Measurements from ENCODE around the gene GNAL. TPM values are rescaled to one million over a fixed set of nuclear protein-coding genes. Genes with fewer than 3 reads are reported as not detected.

The GNAL gene
- total and polyA plus RNA-seq, 4 donors, result 0.15 to 0.92 (median 0.72) TPM

- Histone ChIP-seq H3K27me3 (ENCODE audit: control insufficient read depth in 4 of 4, insufficient read depth in 4 of 4, low read length in 3 of 4) (no peaks in the 10 kb centered on the region), H3K27ac (ENCODE audit: low read depth in 1 of 2, low read length in 2 of 2) (no peak overlapping the region), H3K36me3 (ENCODE audit: control insufficient read depth in 4 of 4, insufficient read depth in 3 of 4, low read depth in 1 of 4, low read length in 3 of 4) (no peaks in the 10 kb centered on the region), H3K9me3 (ENCODE audit: control insufficient read depth in 4 of 4, low read length in 3 of 4) (no peaks in the 10 kb centered on the region), H3K9ac (ENCODE audit: low read depth in 1 of 2, low read length in 2 of 2) (no peak overlapping the region), H3K4me3 (ENCODE audit: low read depth in 1 of 3, low read length in 3 of 3) (no peak overlapping the region), H3K4me1 (ENCODE audit: control insufficient read depth in 4 of 4, insufficient read depth in 4 of 4, low read length in 3 of 4) (no peaks in the 10 kb centered on the region)
- DNase-seq (ENCODE audit: low spot score), result no peak
- no peak for TF ChIP-seq TAF1 (conservative IDR thresholded peaks at IDR 0.05)
- TF ChIP-seq EGR1 (IDR thresholded peaks at IDR 0.05; ENCODE audit: low read depth in 2 of 2), result no peak
- no peak for TF ChIP-seq REST (IDR thresholded peaks at IDR 0.05)
- TF ChIP-seq YY1 (IDR thresholded peaks at IDR 0.05), result no peak
- no peak for TF ChIP-seq JUND (IDR thresholded peaks at IDR 0.05)
- TF ChIP-seq SP1 (IDR thresholded peaks at IDR 0.05), result no peak
- TF ChIP-seq HNF4G (IDR thresholded peaks at IDR 0.05), result no peak
- no peak for TF ChIP-seq CTCF (IDR thresholded peaks at IDR 0.05; ENCODE audit: low read depth, low read length, missing input control)
- WGBS, result 88% methylated on average over 5 of the region's 5 CpGs
These were observed 145.7 kb downstream of the GNAL start for GRCh38 chr18:11834772-11835171.

DNA sequence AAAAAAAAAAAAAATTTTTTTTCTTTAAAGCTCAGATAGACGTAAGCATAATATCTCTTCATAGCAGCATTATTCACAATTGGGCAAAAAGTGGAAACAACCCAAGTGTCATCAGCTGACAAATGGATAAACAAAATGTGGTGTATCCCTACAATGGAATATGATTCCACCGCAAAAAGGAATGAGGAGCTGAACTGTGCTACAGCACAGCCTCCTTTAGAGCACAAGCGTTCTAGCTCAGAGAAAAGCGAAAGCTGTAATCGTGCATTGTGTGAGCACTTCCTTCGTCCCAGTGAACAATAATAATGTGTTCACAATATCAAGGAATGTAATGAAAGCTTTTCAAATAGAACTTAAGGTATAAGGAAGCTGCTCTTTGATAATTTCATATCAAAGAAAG, 150.5 kb downstream of the GNAL start:
- H3K27ac ChIP-seq (ENCODE audit: low read depth in 1 of 2, low read length in 2 of 2), result no peak overlapping the region
- H3K36me3 ChIP-seq (ENCODE audit: control insufficient read depth in 4 of 4, insufficient read depth in 3 of 4, low read depth in 1 of 4, low read length in 3 of 4), result no peaks in the 10 kb centered on the region
- H3K4me3 ChIP-seq (ENCODE audit: low read depth in 1 of 3, low read length in 3 of 3), result no peak overlapping the region
- TF ChIP-seq HNF4A (conservative IDR thresholded peaks at IDR 0.05) (no peak), FOXA2 (IDR thresholded peaks at IDR 0.05) (no peak), REST (IDR thresholded peaks at IDR 0.05) (no peak)
- TF ChIP-seq, protein P1, sequence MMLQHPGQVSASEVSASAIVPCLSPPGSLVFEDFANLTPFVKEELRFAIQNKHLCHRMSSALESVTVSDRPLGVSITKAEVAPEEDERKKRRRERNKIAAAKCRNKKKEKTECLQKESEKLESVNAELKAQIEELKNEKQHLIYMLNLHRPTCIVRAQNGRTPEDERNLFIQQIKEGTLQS (IDR thresholded peaks at IDR 0.05), result no peak
- no peaks in the 10 kb centered on the region for H3K4me1 ChIP-seq (ENCODE audit: control insufficient read depth in 4 of 4, insufficient read depth in 4 of 4, low read length in 3 of 4)
- WGBS, result 88% methylated on average over 6 of the region's 6 CpGs
- no peaks in the 10 kb centered on the region for H3K27me3 ChIP-seq (ENCODE audit: control insufficient read depth in 4 of 4, insufficient read depth in 4 of 4, low read length in 3 of 4)
- H3K9ac ChIP-seq (ENCODE audit: low read depth in 1 of 2, low read length in 2 of 2), result no peak overlapping the region
- no peaks in the 10 kb centered on the region for H3K9me3 ChIP-seq (ENCODE audit: control insufficient read depth in 4 of 4, low read length in 3 of 4)
- no peak for DNase-seq (ENCODE audit: low spot score)

Measured in liver (tissue), 9 donors.